ENCODE results near the gene RELN. TPM values are rescaled to one million over a fixed set of nuclear protein-coding genes. Genes with fewer than 3 reads are reported as not detected.

Gene RELN
- total and polyA plus RNA-seq, 2 donors from 2014 or later, result 0.95 to 5.4 TPM

DNA sequence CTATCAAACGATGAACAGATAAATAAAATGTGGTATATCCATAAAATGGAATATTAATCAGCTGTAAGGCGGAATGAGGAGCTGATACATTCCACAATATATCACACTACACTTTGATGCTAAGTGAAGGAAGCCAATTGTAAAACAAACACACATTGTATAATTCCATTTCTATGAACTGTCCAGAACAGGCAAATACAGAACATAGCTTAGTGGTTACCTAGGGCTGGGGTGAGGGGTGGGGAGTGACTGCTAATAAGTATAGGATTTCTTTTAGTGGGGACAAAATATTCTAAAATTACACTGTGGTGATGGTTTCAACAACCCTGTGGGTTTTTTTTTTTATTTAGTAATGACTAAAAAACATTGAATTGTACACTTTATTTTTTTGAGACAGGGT lies 461.3 kb downstream of the RELN start:
- Histone ChIP-seq H3K36me3 (ENCODE audit: control insufficient read depth in 2 of 3, insufficient read depth in 3 of 3, low read length in 3 of 3) (no peaks in the 10 kb centered on the region), H3K9ac (ENCODE audit: low read length in 3 of 3) (no peak overlapping the region), H3K27me3 (ENCODE audit: control insufficient read depth, insufficient read depth, low read length) (no peaks in the 10 kb centered on the region), H3K4me1 (ENCODE audit: control insufficient read depth in 2 of 3, insufficient read depth in 2 of 3, low read depth in 1 of 3, low read length in 3 of 3) (no peaks in the 10 kb centered on the region), H3K9me3 (ENCODE audit: control insufficient read depth in 2 of 3, insufficient read depth in 1 of 3, low read length in 3 of 3) (no peaks in the 10 kb centered on the region), H3K4me3 (ENCODE audit: low read length in 3 of 3) (no peak overlapping the region), H3K27ac (ENCODE audit: low read depth in 2 of 2, low read length in 2 of 2) (no peak overlapping the region)
- intact Hi-C loops (cut with DNase I), result no loop called here
- FAIRE-seq (no peak), DNase-seq (no peak)
- TF ChIP-seq CTCF (IDR thresholded peaks at IDR 0.05; ENCODE audit: borderline replicate concordance, extremely low read depth, insufficient read depth), result no peak

GRCh38 chr7:103525937-103526336 lies 463.5 kb downstream of the RELN start:
- DNase-seq (no peak), FAIRE-seq (no peak)
- no peak overlapping the region for H3K27ac ChIP-seq (ENCODE audit: low read depth in 2 of 2, low read length in 2 of 2)
- no peak overlapping the region for H3K4me3 ChIP-seq (ENCODE audit: low read length in 3 of 3)
- H3K9me3 ChIP-seq (ENCODE audit: control insufficient read depth in 2 of 3, insufficient read depth in 1 of 3, low read length in 3 of 3), result no peaks in the 10 kb centered on the region
- H3K4me1 ChIP-seq (ENCODE audit: control insufficient read depth in 2 of 3, insufficient read depth in 2 of 3, low read depth in 1 of 3, low read length in 3 of 3), result no peaks in the 10 kb centered on the region
- H3K9ac ChIP-seq (ENCODE audit: low read length in 3 of 3), result no peak overlapping the region
- H3K27me3 ChIP-seq (ENCODE audit: control insufficient read depth, insufficient read depth, low read length), result no peaks in the 10 kb centered on the region
- no peaks in the 10 kb centered on the region for H3K36me3 ChIP-seq (ENCODE audit: control insufficient read depth in 2 of 3, insufficient read depth in 3 of 3, low read length in 3 of 3)
- TF ChIP-seq CTCF (IDR thresholded peaks at IDR 0.05; ENCODE audit: borderline replicate concordance, extremely low read depth, insufficient read depth), result no peak
- intact Hi-C loops (cut with DNase I), result no loop called here

DNA sequence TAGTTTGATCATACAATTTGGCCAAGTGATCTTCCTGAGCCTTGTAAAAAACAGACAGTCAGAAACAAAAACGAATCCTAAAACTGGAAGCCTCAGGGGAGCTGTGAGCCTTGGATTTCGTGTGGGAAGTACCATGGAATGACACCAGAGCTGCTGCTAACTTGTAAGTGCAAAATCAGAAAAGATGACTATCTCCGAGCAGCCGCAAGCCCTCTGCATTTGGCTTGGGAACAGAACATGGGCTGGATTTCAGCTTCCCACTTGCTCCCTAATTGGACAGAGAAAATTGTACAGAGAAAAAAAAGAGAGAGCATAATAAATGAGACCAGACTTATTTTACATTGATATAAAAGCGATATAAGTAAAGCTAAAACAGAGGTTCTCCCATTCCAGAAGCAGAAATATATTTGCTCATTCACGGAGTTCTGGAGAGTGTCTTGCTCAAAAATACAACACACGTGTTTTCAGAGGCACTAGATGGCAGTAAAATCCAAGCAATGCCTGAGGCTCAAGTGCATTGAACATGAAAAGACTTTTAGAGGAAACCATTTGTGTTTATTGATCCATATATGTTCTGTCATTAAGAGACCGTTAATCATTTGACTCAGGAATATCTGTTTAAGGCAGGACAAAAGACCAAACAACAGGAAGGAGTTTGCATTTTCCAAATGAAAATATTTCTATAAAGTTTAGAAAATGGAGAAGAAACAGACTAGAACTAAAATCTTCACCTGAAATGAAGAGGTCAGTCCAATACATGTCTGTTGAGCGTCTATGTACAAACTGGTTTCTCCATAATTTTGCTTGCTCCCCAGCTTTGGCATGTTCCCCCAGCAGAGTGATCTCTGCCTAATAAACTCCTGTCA lies 465.2 kb downstream of the RELN start:
- H3K9ac ChIP-seq (ENCODE audit: low read length in 3 of 3), result no peak overlapping the region
- no peak overlapping the region for H3K27ac ChIP-seq (ENCODE audit: low read depth in 2 of 2, low read length in 2 of 2)
- H3K4me3 ChIP-seq (ENCODE audit: low read length in 3 of 3), result no peak overlapping the region
- H3K27me3 ChIP-seq (ENCODE audit: control insufficient read depth, insufficient read depth, low read length), result no peaks in the 10 kb centered on the region
- peak; percentile 49 for TF ChIP-seq CTCF (IDR thresholded peaks at IDR 0.05; ENCODE audit: borderline replicate concordance, extremely low read depth, insufficient read depth)
- H3K4me1 ChIP-seq (ENCODE audit: control insufficient read depth in 2 of 3, insufficient read depth in 2 of 3, low read depth in 1 of 3, low read length in 3 of 3), result no peaks in the 10 kb centered on the region
- peak in 2 of 5 donors; percentile 38 to 64 for DNase-seq
- intact Hi-C loops (cut with DNase I), result no loop called here
- H3K9me3 ChIP-seq (ENCODE audit: control insufficient read depth in 2 of 3, insufficient read depth in 1 of 3, low read length in 3 of 3), result no peaks in the 10 kb centered on the region
- peak; percentile 37 for FAIRE-seq
- no peaks in the 10 kb centered on the region for H3K36me3 ChIP-seq (ENCODE audit: control insufficient read depth in 2 of 3, insufficient read depth in 3 of 3, low read length in 3 of 3)
